Ishikawa (cell line): Measurements from ENCODE around the gene AUTS2.

Experiments used
- CEBPB ChIP-seq: IDR thresholded peaks from 2 replicates; pipeline ENCODE4 v1.6.1; 2012
- CREB1 ChIP-seq: IDR thresholded peaks from 2 replicates; pipeline ENCODE4 v1.6.1; 2012; ENCODE audit warnings: low read depth
- EP300 ChIP-seq: IDR thresholded peaks from 2 replicates; pipeline ENCODE4 v1.6.1; 2012; ENCODE audit warnings: borderline replicate concordance
- FOXM1 ChIP-seq: IDR thresholded peaks from 2 replicates; pipeline ENCODE4 v1.6.1; 2012; ENCODE audit warnings: low read depth, borderline replicate concordance
- YY1 ChIP-seq: IDR thresholded peaks from 2 replicates; pipeline ENCODE4 v1.6.1; 2012; ENCODE audit warnings: low read depth
- TF ChIP-seq, protein P1 (sequence below): IDR thresholded peaks from 2 replicates; pipeline ENCODE4 v1.6.1; 2012; ENCODE audit warnings: low read depth, mild to moderate bottlenecking

DNA sequence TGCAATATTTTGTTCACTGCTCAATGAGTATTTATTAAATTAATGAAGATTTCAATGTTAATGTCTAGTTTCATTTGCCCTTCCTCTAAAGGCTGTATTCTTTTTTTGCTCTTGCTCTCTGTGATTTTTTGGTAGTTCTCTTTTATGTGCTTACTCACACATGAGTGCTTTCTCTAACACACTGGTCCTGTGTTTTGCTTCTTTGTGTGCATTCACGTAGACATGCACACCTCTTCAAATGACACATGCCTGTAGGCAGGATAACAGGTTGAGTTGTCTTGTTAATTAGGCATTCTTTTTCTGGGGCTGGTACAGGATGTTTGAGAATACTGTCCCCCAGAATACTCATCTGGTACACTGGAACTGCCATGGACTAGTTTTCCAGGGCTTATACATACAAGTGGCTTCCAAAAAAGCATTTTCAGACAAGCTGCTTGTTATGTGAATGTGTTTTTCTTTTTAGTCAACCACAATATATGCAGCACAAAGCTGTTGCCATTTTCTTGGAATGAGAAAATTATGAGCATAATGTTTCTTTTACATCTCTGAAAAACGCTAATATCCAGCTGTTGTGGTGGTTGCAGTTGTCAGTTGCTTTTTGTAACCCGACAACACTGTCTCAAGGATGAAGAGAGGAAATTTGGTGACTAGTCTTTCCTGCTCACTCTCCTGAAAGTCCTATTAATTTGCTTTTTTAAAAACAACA is 416.4 kb downstream of the AUTS2 start:
- TF ChIP-seq EP300 (no peak), YY1 (no peak), FOXM1 (no peak), CEBPB (no peak), CREB1 (no peak)
- TF ChIP-seq, protein P1, sequence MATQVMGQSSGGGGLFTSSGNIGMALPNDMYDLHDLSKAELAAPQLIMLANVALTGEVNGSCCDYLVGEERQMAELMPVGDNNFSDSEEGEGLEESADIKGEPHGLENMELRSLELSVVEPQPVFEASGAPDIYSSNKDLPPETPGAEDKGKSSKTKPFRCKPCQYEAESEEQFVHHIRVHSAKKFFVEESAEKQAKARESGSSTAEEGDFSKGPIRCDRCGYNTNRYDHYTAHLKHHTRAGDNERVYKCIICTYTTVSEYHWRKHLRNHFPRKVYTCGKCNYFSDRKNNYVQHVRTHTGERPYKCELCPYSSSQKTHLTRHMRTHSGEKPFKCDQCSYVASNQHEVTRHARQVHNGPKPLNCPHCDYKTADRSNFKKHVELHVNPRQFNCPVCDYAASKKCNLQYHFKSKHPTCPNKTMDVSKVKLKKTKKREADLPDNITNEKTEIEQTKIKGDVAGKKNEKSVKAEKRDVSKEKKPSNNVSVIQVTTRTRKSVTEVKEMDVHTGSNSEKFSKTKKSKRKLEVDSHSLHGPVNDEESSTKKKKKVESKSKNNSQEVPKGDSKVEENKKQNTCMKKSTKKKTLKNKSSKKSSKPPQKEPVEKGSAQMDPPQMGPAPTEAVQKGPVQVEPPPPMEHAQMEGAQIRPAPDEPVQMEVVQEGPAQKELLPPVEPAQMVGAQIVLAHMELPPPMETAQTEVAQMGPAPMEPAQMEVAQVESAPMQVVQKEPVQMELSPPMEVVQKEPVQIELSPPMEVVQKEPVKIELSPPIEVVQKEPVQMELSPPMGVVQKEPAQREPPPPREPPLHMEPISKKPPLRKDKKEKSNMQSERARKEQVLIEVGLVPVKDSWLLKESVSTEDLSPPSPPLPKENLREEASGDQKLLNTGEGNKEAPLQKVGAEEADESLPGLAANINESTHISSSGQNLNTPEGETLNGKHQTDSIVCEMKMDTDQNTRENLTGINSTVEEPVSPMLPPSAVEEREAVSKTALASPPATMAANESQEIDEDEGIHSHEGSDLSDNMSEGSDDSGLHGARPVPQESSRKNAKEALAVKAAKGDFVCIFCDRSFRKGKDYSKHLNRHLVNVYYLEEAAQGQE: no peak
